Measurements from ENCODE around the gene ZIC1.

ZIC1 gene

DNA sequence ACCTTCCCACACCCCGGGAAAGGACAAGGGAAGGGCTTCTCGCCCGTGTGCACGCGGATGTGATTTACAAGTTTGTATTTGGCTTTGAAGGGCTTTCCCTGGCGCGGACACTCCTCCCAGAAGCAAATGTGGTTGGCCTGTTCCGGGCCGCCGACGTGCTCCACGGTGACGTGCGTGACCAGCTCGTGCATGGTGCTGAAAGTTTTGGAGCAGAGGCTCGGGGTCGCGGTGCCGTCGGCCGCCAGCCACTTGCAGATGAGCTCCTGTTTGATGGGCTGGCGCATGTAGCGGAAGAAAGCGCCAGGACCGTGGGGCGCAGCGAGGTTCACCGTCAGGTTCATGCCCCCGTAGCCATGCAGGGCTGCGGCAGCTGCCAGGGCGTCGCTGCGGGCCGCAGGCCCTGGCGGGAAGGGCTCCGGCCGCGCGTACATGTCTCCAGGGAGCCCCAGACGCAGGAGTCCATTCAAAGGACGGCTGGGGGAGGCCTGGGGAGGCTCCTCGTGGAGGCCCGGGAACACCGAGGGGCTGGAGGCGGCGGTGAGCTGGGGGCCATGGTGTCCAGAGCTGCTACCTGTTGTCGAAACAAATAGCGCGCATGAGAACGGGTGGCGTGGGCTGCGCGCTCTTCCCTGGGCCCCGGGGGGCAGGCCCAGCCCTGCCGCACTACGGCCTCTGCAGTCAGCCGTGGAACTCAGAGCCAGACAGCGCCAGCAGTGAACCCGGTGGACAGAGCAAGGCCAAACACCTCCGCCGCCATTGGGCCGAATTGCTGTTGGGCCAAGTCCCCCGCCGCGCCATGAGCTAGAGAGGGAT is 13.1 kb upstream of the ZIC1 start:
- Histone ChIP-seq H2BK12ac (ENCODE audit: low read length) (peak overlapping the region; percentile 69), H3K79me1 (ENCODE audit: low read depth, low read length) (peaks cover 2% of the 10 kb centered on the region), H3K9ac (ENCODE audit: low read depth, low read length, poor library complexity) (no peak overlapping the region), H3K23ac (ENCODE audit: low read depth, low read length, poor library complexity) (peak overlapping the region; percentile 50), H3K14ac (ENCODE audit: low read length) (peak overlapping the region; percentile 71), H3K36me3 (replicated peaks in 1 of 2; ENCODE audit: control insufficient read depth in 2 of 2, insufficient read depth in 2 of 2, low read length in 2 of 2) (no peaks in the 10 kb centered on the region), H2AFZ (ENCODE audit: low read length) (no peak overlapping the region), H3K18ac (ENCODE audit: low read length) (peak overlapping the region; percentile 84), H4K91ac (ENCODE audit: low read depth, low read length, poor library complexity) (no peak overlapping the region), H3K4me2 (ENCODE audit: insufficient read depth, low read length, poor library complexity, severe bottlenecking) (peak overlapping the region; percentile 95), H2AK5ac (ENCODE audit: low read depth, low read length) (peak overlapping the region; percentile 71), H3K4ac (ENCODE audit: low read length) (no peak overlapping the region), H3K9me3 (replicated peaks in 1 of 2; ENCODE audit: control insufficient read depth in 2 of 2, insufficient read depth in 1 of 2, low read depth in 1 of 2, low read length in 2 of 2) (peaks cover 0 to 28% of the 10 kb centered on the region in 2 donors), H3K4me1 (ENCODE audit: control insufficient read depth in 2 of 2, insufficient read depth in 1 of 2, low read depth in 1 of 2, low read length in 2 of 2) (peaks cover 1 to 18% of the 10 kb centered on the region in 2 donors), H2BK120ac (ENCODE audit: low read depth, low read length) (peak overlapping the region; percentile 5), H2BK15ac (ENCODE audit: low read length) (peak overlapping the region; percentile 35), H3K27me3 (ENCODE audit: control insufficient read depth in 3 of 3, insufficient read depth in 3 of 3, low read depth in 1 of 3, low read length in 3 of 3) (peaks cover 15 to 60% (median 17%) of the 10 kb centered on the region in 3 experiments), H3K27ac (replicated peaks; ENCODE audit: low read length) (no peak overlapping the region), H4K8ac (ENCODE audit: low read depth, low read length) (no peak overlapping the region), H3K4me3 (ENCODE audit: low read length in 2 of 2) (peak overlapping the region in 1 of 2 donors; percentile 43), H2BK5ac (ENCODE audit: low read length) (no peak overlapping the region)
- no CpG with 5 or more reads among the region's 65 CpGs for WGBS, 2 donors (ENCODE audit: extremely low coverage in 2 of 2, insufficient read length in 2 of 2, insufficient replicate concordance in 1 of 2)
- DNase-seq (ENCODE audit: low spot score): no peak

DNA sequence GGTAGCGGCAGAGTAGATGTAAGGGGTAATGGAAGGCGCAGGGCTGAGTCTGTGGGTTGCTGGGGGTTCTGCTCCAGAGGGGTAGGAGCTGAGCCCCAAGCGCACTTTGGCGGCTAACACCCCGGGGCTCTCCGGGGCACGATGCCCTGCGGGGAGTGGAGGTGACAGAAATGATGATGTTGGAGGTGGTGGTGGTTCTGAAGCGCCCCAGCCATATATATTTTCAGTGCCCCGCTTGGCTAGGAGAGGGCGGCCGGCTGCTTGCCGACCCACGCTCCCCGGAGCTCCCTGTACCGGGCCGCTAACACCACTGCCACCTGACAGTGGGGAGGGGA is 12.5 kb upstream of the ZIC1 start:
- Histone ChIP-seq H3K36me3 (replicated peaks in 1 of 2; ENCODE audit: control insufficient read depth in 2 of 2, insufficient read depth in 2 of 2, low read length in 2 of 2) (no peaks in the 10 kb centered on the region), H2BK12ac (ENCODE audit: low read length) (peak overlapping the region; percentile 69), H3K4me2 (ENCODE audit: insufficient read depth, low read length, poor library complexity, severe bottlenecking) (peak overlapping the region; percentile 95), H2BK15ac (ENCODE audit: low read length) (peak overlapping the region; percentile 35), H4K8ac (ENCODE audit: low read depth, low read length) (no peak overlapping the region), H3K14ac (ENCODE audit: low read length) (no peak overlapping the region), H3K4ac (ENCODE audit: low read length) (no peak overlapping the region), H2BK5ac (ENCODE audit: low read length) (no peak overlapping the region), H3K23ac (ENCODE audit: low read depth, low read length, poor library complexity) (no peak overlapping the region), H3K27me3 (ENCODE audit: control insufficient read depth in 3 of 3, insufficient read depth in 3 of 3, low read depth in 1 of 3, low read length in 3 of 3) (peaks cover 12 to 54% (median 14%) of the 10 kb centered on the region in 3 experiments), H2AK5ac (ENCODE audit: low read depth, low read length) (peak overlapping the region; percentile 71), H3K9me3 (replicated peaks in 1 of 2; ENCODE audit: control insufficient read depth in 2 of 2, insufficient read depth in 1 of 2, low read depth in 1 of 2, low read length in 2 of 2) (peaks cover 0 to 25% of the 10 kb centered on the region in 2 donors), H3K18ac (ENCODE audit: low read length) (peak overlapping the region; percentile 84), H3K4me3 (ENCODE audit: low read length in 2 of 2) (peak overlapping the region in 1 of 2 donors; percentile 43), H3K27ac (replicated peaks; ENCODE audit: low read length) (no peak overlapping the region), H3K79me1 (ENCODE audit: low read depth, low read length) (peaks cover 2% of the 10 kb centered on the region), H3K4me1 (ENCODE audit: control insufficient read depth in 2 of 2, insufficient read depth in 1 of 2, low read depth in 1 of 2, low read length in 2 of 2) (peaks cover 1 to 17% of the 10 kb centered on the region in 2 donors), H3K9ac (ENCODE audit: low read depth, low read length, poor library complexity) (no peak overlapping the region), H2AFZ (ENCODE audit: low read length) (no peak overlapping the region), H4K91ac (ENCODE audit: low read depth, low read length, poor library complexity) (no peak overlapping the region), H2BK120ac (ENCODE audit: low read depth, low read length) (no peak overlapping the region)
- no peak for DNase-seq (ENCODE audit: low spot score)
- WGBS, 2 donors (ENCODE audit: extremely low coverage in 2 of 2, insufficient read length in 2 of 2, insufficient replicate concordance in 1 of 2): no CpG with 5 or more reads among the region's 17 CpGs

DNA sequence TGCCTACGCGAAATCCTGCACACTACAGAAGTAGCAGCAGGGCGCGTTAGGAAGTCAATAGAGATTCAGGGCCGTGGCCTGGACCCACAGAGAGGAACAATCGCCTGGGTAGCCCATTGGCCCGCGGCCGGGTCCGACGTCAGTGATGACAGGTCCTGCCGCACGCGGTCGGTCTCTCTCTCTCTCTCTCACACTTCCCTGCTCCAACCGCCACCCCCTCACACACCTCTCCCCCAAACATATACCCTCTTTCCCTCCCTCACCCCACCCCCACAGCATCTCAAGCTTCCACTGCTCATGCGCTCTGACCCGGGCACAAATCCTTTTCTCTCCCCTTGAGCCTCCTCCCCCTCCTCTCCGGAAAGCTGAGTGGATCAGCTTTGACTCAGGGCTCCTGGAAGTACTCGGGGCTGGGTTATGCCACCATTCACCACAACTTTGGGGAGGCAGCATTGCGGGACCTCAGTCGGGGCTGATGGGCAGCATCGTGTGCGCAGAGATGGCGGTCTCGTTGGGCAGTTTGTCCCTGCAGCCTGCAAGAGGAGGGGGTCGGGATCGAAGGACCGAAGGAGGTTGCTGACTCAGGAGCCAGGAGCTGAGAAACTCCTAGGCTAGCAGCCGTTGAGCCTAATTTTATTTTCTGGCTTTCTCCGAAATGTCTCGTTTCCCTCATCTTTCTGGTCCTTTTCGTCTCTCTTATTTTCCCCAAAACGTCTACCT is 11.8 kb upstream of the ZIC1 start:
- Histone ChIP-seq H3K18ac (ENCODE audit: low read length) (peak overlapping the region; percentile 90), H2AFZ (ENCODE audit: low read length) (peak overlapping the region; percentile 31), H3K9ac (ENCODE audit: low read depth, low read length, poor library complexity) (peak overlapping the region; percentile 78), H2AK5ac (ENCODE audit: low read depth, low read length) (no peak overlapping the region), H3K4ac (ENCODE audit: low read length) (no peak overlapping the region), H4K8ac (ENCODE audit: low read depth, low read length) (no peak overlapping the region), H2BK12ac (ENCODE audit: low read length) (no peak overlapping the region), H3K4me1 (ENCODE audit: control insufficient read depth in 2 of 2, insufficient read depth in 1 of 2, low read depth in 1 of 2, low read length in 2 of 2) (peaks cover 1 to 17% of the 10 kb centered on the region in 2 donors), H3K4me3 (ENCODE audit: low read length in 2 of 2) (peak overlapping the region; percentile 32 to 74), H3K23ac (ENCODE audit: low read depth, low read length, poor library complexity) (no peak overlapping the region), H4K91ac (ENCODE audit: low read depth, low read length, poor library complexity) (no peak overlapping the region), H3K9me3 (replicated peaks in 1 of 2; ENCODE audit: control insufficient read depth in 2 of 2, insufficient read depth in 1 of 2, low read depth in 1 of 2, low read length in 2 of 2) (peaks cover 0 to 20% of the 10 kb centered on the region in 2 donors), H3K14ac (ENCODE audit: low read length) (no peak overlapping the region), H3K79me1 (ENCODE audit: low read depth, low read length) (peaks cover 2% of the 10 kb centered on the region), H3K27ac (replicated peaks; ENCODE audit: low read length) (peak overlapping the region; percentile 55), H2BK5ac (ENCODE audit: low read length) (no peak overlapping the region), H2BK15ac (ENCODE audit: low read length) (peak overlapping the region; percentile 60), H2BK120ac (ENCODE audit: low read depth, low read length) (peak overlapping the region; percentile 37), H3K27me3 (ENCODE audit: control insufficient read depth in 3 of 3, insufficient read depth in 3 of 3, low read depth in 1 of 3, low read length in 3 of 3) (peaks cover 12 to 49% (median 14%) of the 10 kb centered on the region in 3 experiments), H3K36me3 (replicated peaks in 1 of 2; ENCODE audit: control insufficient read depth in 2 of 2, insufficient read depth in 2 of 2, low read length in 2 of 2) (no peaks in the 10 kb centered on the region), H3K4me2 (ENCODE audit: insufficient read depth, low read length, poor library complexity, severe bottlenecking) (peak overlapping the region; percentile 95)
- DNase-seq (ENCODE audit: low spot score): no peak
- WGBS, 2 donors (ENCODE audit: extremely low coverage in 2 of 2, insufficient read length in 2 of 2, insufficient replicate concordance in 1 of 2): no CpG with 5 or more reads among the region's 34 CpGs
